ENCODE measurements around the gene SLC35A4. TPM values are rescaled to one million over a fixed set of nuclear protein-coding genes. Genes with fewer than 3 reads are reported as not detected.

The SLC35A4 gene
- total and polyA plus RNA-seq, 2 of the 13 experiments (the other 11 are each of a cell fraction or from before 2014, with no cell fraction given): 0.71 to 4.0 TPM

GRCh38 chr5:140575309-140575708 is 10.7 kb downstream of the SLC35A4 start (continued):
- TF ChIP-seq RNF219 (CRISPR knock-in tag; IDR thresholded peaks at IDR 0.05) (no peak), HNF1B (CRISPR knock-in tag; IDR thresholded peaks at IDR 0.05) (peak; percentile 38; the same call in 1 of the 2 replicates), ZFP36L1 (CRISPR knock-in tag; IDR thresholded peaks at IDR 0.05) (no peak), ZNF432 (CRISPR knock-in tag; IDR thresholded peaks at IDR 0.05; ENCODE audit: borderline replicate concordance) (no peak), NR1H2 (CRISPR knock-in tag; IDR thresholded peaks at IDR 0.05; ENCODE audit: borderline replicate concordance, low read depth) (no peak), ZNF335 (CRISPR knock-in tag; IDR thresholded peaks at IDR 0.05) (no peak), ZNF225 (CRISPR knock-in tag; IDR thresholded peaks at IDR 0.05) (no peak), ZNF10 (CRISPR knock-in tag; IDR thresholded peaks at IDR 0.05; ENCODE audit: borderline replicate concordance, low read depth) (no peak), ZFP41 (CRISPR knock-in tag; IDR thresholded peaks at IDR 0.05; ENCODE audit: borderline replicate concordance) (no peak), ZNF850 (CRISPR knock-in tag; conservative IDR thresholded peaks at IDR 0.05) (no peak), ATF7 (IDR thresholded peaks at IDR 0.05) (no peak), ATF7 (CRISPR knock-in tag; IDR thresholded peaks at IDR 0.05) (no peak), STAT6 (CRISPR knock-in tag; IDR thresholded peaks at IDR 0.05; ENCODE audit: borderline replicate concordance) (no peak), KLF12 (CRISPR knock-in tag; IDR thresholded peaks at IDR 0.05; ENCODE audit: borderline replicate concordance) (no peak), IRF2 (CRISPR knock-in tag; IDR thresholded peaks at IDR 0.05) (peak; percentile 79), TRIM24 (CRISPR knock-in tag; IDR thresholded peaks at IDR 0.05) (no peak), ZNF280B (CRISPR knock-in tag; IDR thresholded peaks at IDR 0.05; ENCODE audit: borderline replicate concordance) (no peak), ZNF619 (CRISPR knock-in tag; IDR thresholded peaks at IDR 0.05) (no peak), ELF3 (CRISPR knock-in tag; IDR thresholded peaks at IDR 0.05) (peak; percentile 62), ZNF644 (CRISPR knock-in tag; IDR thresholded peaks at IDR 0.05; ENCODE audit: low read depth) (peak; percentile 45; the same call in 1 of the 2 replicates), REXO4 (CRISPR knock-in tag; IDR thresholded peaks at IDR 0.05; ENCODE audit: borderline replicate concordance) (no peak), GTF2F1 (IDR thresholded peaks at IDR 0.05; ENCODE audit: low read length) (no peak)

Data from HepG2 (cell line).